GM18499 (cell line): Measurements from ENCODE around the gene PRICKLE2.

Experiments
- ATAC-seq: cut with Tn5 transposase; IDR thresholded peaks from one replicate; pipeline ENCODE4 v1.9.1; 2021; ENCODE audit warnings: moderate number of reproducible peaks; ENCODE audit not compliant: insufficient read depth, unreplicated experiment

Gene PRICKLE2

DNA sequence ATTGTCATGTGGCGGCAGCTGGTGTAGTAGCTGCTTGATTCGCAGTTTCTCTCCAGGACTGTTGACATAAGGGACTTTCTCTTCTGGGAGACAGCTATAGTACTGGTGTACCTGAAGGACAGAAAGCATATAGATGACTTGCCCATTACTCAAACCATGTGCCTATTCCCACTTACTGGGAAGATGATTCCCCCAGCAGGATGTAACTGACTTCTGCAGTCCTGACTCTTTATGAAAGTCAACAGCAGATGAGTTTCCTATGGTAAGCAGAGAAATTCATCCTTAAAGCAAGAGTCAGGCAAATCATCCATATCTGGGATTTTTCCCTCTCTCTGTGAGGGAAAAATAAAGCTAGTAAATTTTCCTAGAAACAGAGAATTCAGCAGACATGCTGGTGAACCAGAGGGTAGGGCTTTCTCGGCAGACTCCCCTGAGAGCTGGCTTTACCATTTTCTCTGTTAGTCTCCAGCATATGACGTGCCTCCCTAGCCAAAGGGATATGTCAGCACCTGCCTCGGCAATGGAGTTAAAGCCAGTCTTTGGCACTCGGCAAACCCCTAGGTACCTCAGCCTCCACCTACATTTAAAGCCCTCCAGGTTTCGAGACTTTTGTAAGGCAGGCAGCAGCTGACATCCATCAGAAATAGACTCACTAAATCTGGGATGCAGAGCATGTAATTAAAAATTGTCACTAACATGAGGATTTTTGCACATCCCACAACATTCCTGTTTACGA, 62.1 kb downstream of the PRICKLE2 start:
- ATAC-seq, result no peak

DNA sequence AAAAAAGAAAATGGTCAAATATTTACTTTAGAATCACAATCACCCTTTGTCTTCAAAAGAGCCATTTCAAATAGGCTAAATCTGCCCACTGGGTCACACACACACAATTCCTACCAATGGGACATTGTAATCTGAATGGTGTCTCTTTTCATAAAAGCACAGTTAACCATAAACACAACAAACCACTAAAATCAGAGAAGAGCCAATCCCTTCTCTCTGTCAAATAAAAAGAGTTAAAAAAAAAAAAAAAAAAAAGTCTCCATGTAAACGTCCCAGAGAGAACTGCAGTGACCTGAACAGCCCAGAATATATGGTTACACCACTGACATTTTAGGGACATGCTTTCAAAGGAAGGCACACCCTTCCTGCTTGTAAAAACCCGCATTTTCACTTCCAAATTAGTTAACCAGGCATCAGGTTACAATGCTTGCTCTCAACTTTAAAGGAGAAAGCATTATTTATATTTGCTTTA, 63.7 kb downstream of the PRICKLE2 start:
- ATAC-seq, result no peak

DNA sequence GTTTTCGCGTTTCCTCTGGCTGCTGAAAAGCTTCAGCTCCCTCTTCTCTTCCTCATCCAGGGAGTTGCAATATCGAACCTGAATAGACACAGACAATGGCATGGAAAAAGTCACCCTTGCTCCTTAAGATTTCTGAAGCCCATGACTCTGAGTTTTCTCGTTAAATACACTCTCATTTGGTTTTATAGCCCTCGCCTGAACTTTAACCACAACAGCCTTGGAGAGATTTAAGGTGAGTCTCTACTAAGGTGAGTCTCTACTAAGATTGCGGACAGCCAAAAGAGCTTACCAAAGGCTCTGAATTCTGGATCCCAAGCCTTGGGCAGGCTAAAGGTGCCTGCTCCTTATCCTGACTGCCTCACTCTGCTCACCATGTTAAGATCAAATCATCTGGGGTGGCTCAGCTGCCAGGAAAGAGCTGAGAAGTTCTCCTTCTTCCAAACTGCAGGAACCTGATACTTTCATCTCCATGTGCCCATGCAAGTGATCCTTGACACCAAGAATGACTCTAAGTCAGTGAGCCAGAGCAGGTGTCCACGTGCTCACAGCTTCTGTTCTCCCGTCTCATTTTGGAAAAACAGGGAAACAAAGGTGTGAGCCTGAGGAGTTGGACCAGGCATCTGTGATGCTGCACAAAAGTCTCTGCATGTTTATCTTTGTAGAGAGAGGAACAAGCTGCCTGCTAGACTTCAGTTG, 65.1 kb downstream of the PRICKLE2 start:
- ATAC-seq, result no peak

GRCh38 chr3:64158334-64158733, 66.9 kb downstream of the PRICKLE2 start:
- no peak for ATAC-seq

- ATAC-seq, result no peak
Observed at GRCh38 chr3:64157150-64158035, 67.9 kb downstream of the PRICKLE2 start.

DNA sequence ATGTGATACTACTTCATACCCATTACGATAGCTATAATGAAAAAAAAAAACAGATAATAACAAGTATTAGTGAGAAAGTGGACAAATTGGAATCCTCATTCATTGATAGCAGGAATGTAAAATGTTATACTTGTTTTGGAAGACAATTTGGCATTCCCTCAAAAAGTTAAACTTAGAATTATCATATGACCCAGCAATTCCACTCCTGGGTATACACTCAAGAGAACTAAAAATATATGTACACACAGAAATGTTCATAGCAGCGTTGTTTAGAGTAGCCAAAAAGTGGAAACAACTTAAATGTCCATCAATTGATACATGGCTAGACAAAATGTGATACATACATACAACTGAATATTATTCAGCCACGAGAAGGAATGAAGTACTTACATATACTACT, 69.9 kb downstream of the PRICKLE2 start:
- no peak for ATAC-seq

- no peak for ATAC-seq
Observed at GRCh38 chr3:64152676-64153466, 72.4 kb downstream of the PRICKLE2 start.

DNA sequence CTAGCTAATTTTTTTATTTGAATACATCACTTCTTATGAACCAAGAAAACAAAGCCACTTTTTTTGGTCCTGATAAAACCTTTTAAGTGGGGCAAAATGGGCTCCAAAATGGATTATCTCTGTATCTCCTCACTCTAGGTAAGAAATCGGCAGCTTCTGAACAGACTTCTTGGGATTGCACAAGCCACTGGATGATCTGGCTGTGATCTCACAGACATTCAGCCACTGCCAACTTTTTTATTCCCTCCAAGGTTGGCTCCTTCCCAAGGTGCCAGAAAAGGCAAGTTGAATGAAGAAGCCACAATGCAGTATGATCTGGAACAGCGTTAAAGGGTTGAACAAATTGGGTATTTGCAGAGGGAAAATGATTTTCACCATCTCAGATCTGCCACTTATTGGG, 73.2 kb downstream of the PRICKLE2 start:
- ATAC-seq, result no peak

GRCh38 chr3:64151342-64151871, 73.9 kb downstream of the PRICKLE2 start:
- ATAC-seq, result no peak

DNA sequence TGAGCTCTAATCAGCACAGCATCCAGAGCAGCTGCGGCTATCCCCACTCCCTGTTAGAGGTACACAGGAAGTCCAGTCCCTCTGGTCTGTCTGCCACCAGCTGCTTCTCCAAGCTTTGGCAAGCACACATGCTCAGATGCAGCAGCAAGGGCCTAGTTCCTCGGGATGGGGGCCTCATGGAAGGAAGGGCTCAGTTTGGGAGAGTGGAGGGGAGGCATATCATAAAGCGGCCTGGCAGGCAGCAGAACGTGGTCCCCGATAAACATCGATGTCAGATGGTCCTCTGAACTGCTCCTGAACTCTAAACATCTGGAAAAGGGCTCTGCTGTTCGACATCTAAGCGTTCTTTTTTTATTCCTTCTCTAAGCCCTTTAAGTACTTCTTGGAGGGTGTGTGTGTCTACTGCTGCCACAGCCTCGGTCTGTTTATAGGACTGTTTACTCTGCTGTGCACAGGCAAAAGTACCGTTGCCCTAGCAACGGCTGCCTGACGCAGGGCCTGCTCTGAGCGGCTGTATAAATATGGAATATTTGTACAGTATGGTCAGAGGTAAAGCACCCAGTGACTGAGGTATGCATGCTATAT, 74.6 kb downstream of the PRICKLE2 start:
- no peak for ATAC-seq

DNA sequence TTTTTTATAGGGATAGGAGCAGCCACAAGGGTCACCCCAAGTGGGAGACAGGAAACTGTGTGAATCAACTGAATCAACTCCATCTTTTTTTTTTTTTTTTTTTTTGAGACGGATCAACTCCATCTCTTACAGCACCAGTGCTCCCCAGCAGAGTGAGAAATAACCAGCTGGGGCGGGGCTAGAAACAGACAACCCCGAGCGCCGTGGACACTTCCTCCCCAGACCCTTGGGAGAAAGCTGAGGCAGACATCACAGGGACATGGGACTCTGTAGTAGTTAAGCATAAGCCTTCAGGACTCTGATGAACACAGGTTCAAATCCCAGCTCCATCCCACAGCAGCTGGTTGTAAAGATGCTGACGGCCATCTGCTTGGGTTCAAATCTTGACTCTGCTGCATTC, 75.4 kb downstream of the PRICKLE2 start:
- ATAC-seq, result no peak

DNA sequence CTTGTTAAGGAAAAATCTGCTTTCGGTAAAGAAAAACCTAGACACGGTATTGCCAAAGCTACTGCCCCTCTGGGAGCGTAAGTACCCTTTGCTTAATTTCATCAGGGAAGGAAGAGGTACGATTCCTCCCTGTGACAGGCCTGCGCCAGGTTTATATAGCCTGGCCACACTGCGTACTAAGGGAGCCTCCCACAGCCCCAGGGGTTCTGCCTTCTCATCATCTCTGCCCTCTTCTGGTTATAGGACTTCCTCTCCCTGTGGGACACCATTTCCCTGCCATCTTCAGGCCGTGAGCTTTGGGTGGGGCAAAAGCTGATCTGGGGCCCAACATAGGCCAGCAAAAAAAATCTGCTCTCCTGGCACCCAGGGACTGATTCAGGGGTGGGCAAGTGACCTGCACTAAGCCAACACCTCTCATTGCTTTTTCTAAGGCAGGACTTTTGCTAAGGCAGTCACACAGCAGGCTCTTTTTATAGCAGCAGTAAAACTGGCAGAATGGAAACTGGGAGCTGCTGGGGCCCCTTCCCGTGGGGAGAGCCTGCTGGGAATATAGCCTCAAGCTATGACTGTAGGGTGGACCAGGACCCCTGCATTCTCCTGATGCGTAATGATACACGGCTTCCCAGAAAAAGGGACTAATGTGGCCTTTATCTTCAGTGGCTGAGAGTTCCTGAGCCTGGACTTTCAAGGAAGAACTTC, 76.2 kb downstream of the PRICKLE2 start:
- ATAC-seq, result no peak

DNA sequence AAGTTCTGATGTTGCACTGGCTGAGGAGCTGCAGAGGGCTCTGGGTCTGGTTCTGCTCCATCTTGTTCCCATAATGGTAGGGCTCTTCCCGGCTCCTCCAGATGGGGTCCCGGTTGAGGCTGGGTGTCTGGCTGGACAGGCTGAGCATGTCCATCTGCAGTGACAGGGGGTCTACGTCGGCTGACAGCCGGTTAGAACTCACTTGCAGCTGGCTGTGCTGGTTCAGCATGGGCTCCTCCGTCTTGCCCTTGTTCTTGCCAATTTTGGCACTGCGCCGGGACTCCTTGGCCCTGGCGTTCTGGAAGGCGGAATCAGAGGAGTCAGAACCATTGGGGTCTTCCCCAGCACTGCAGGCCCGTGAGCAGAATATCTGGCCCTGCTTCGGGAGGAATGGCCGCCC, 78.1 kb downstream of the PRICKLE2 start:
- no peak for ATAC-seq

DNA sequence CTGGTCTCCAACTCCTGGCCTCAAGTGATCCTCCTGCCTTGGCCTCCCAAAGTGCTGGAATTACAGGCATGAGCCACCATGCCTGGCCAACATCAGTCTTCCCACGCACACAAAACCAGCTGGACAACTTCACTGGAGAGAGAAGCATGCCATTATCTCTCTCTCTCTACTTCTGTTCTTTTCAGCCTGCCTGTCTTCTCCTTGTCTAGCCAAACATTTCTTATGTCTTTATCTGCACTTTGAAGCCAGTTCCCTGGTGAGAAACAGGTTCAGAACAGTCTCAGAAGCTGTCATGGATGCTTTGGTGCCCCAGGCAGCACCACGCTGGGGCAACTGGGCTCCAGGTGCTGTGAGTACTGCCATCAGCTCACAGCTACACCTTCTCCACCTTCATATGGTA, 79.8 kb downstream of the PRICKLE2 start:
- no peak for ATAC-seq

DNA sequence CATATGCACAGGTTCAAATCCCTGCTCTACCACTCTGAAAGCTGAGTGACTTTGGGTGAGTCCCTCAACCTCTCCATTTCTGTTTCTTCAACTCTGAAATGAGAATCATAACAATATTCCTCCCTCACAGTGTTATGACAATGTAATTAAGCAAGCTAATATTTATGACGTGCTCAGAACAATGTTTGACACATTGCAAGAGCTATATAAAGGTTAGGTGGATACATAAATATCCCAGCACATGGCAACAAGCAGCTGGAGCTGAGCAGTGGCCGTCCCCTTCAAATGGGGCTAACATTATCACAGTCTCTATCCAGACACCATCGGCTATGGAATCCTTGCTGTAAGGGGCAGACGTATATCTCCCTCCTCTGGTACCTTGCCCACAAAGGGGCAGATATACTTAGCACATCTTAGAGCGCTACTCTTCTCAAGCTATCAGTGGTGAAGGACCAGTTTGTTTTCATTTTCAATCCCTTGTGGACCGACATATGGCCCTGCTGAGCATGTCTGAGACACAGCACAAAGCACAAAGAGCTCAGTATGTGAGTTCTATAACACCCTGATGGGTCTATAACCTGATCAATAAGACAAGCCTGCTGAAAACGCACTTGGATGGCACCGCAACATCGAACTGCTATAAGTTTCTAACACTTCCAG, 80.9 kb downstream of the PRICKLE2 start:
- no peak for ATAC-seq

DNA sequence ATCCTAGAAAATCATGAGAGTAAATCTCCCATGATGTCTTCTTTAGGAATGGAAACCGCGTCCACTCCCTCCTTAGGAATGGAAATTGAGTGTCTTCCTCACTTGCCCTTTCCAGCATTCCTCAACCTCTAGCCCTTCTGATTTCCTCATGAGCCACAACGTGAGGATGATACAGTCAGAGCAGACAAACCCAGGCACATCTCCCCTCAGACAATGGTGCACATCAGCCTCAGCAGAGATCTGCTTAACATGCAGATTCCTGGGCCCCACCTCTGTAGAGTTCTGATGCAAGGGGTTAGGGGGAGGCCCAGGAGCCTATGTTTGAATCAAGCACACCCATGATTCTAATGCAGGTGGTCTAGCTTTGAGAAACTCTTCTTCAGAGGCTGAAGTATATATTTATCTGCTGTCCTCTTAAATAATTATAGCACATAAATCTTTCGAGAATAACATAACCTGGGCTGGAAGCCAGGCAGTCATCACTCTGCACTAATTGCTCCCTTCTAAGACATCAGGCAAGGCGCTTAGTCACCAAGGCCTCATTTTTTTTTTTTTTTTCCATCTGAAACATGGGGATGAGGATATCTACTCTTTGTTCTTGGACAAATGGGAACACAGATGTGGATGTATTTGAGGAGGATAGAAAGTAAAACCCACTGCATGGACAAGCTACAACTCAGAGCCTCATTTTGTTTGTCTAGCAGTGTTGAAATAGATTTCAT, 81.7 kb downstream of the PRICKLE2 start:
- ATAC-seq, result no peak

GRCh38 chr3:64141476-64141875, 83.8 kb downstream of the PRICKLE2 start:
- no peak for ATAC-seq

DNA sequence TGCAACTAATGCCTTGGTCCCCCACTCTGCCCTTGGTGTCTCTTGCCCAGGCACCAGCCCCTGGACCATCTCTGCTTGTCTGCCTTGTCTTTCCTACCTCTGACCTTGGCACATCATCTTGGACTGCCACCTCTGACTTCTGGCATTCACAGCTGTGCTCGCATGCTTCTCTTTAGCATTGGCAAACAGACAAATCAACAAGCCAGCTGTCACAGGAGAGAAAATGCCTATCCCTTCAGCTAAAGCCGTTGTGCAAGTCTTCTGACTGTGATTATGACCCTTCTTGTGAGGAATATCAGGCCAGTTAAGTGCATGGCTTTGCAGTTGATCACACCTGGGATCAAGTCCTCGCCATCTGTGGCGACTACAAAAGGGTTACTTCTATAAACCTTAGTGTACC, 84.6 kb downstream of the PRICKLE2 start:
- no peak for ATAC-seq
